ENCODE results near the gene USP17L21. TPM values are rescaled to one million over a fixed set of nuclear protein-coding genes. Genes with fewer than 3 reads are reported as not detected.
"Not testable (repeated sequence)": the region's sequence is repeated elsewhere in the genome, so short reads cannot be mapped to it uniquely, and the experiment has no call there.

USP17L21 gene
- total and polyA plus RNA-seq, 9 donors: not detected

DNA sequence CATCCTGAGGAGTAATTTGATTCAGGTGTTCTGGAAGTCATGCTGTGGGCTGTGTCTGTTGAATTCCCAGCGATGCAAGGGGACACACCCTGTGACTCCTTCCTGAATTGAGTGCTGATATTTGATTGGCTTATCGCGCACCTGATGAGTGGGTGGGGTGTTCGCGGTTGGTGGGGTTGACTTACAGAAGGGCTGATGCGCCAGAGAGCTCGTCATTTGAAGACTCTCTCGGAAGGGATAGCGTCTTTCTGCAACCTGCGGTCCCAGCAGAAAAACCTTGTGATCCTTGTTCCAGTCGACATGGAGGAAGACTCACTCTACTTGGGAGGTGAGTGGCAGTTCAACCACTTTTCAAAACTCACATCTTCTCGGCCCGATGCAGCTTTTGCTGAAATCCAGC is 9.6 kb upstream of the USP17L21 start, which contains the start of gene USP17L19:
Gene USP17L19 (plus strand): TSS at position 301 of the 400 bp plus-strand sequence. CDS start 0 bp downstream, at position 301.
- not testable (repeated sequence) for H3K9me3 ChIP-seq (replicated peaks; ENCODE audit: control insufficient read depth, low read depth, low read length); DNase-seq; H3K27ac ChIP-seq (ENCODE audit: low read length); H3K36me3 ChIP-seq (ENCODE audit: control insufficient read depth, insufficient read depth, low read length); H3K4me3 ChIP-seq (ENCODE audit: low read length); H3K27me3 ChIP-seq (ENCODE audit: control insufficient read depth, insufficient read depth, low read length); H3K4me1 ChIP-seq (ENCODE audit: control insufficient read depth, insufficient read depth, low read length)
- no CpG with 5 or more reads among the region's 13 CpGs for WGBS (ENCODE audit: insufficient coverage)

DNA sequence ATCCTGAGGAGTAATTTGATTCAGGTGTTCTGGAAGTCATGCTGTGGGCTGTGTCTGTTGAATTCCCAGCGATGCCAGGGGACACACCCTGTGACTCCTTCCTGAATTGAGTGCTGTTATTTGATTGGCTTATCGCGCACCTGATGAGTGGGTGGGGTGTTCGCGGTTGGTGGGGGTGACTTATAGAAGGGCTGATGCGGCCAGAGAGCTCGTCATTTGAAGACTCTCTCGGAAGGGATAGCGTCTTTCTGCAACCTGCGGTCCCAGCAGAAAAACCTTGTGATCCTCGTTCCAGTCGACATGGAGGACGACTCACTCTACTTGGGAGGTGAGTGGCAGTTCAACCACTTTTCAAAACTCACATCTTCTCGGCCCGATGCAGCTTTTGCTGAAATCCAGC is 4.8 kb upstream of the USP17L21 start, which contains the start of gene USP17L20:
Gene USP17L20 (plus strand): TSS at position 301 of the 400 bp plus-strand sequence. CDS start 0 bp downstream, at position 301.
- not testable (repeated sequence) for H3K27me3 ChIP-seq (ENCODE audit: control insufficient read depth, insufficient read depth, low read length); H3K4me3 ChIP-seq (ENCODE audit: low read length); H3K4me1 ChIP-seq (ENCODE audit: control insufficient read depth, insufficient read depth, low read length); H3K36me3 ChIP-seq (ENCODE audit: control insufficient read depth, insufficient read depth, low read length); H3K9me3 ChIP-seq (replicated peaks; ENCODE audit: control insufficient read depth, low read depth, low read length); H3K27ac ChIP-seq (ENCODE audit: low read length); DNase-seq
- WGBS (ENCODE audit: insufficient coverage): no CpG with 5 or more reads among the region's 15 CpGs

DNA sequence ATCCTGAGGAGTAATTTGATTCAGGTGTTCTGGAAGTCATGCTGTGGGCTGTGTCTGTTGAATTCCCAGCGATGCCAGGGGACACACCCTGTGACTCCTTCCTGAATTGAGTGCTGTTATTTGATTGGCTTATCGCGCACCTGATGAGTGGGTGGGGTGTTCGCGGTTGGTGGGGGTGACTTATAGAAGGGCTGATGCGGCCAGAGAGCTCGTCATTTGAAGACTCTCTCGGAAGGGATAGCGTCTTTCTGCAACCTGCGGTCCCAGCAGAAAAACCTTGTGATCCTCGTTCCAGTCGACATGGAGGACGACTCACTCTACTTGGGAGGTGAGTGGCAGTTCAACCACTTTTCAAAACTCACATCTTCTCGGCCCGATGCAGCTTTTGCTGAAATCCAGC is 4.6 kb downstream of the USP17L21 start, which contains the start of gene USP17L22:
Gene USP17L22 (plus strand): TSS at position 301 of the 400 bp plus-strand sequence. CDS start 0 bp downstream, at position 301.
- not testable (repeated sequence) for H3K36me3 ChIP-seq (ENCODE audit: control insufficient read depth, insufficient read depth, low read length); H3K4me3 ChIP-seq (ENCODE audit: low read length); H3K27ac ChIP-seq (ENCODE audit: low read length); DNase-seq; H3K27me3 ChIP-seq (ENCODE audit: control insufficient read depth, insufficient read depth, low read length); H3K9me3 ChIP-seq (replicated peaks; ENCODE audit: control insufficient read depth, low read depth, low read length); H3K4me1 ChIP-seq (ENCODE audit: control insufficient read depth, insufficient read depth, low read length)
- no CpG with 5 or more reads among the region's 15 CpGs for WGBS (ENCODE audit: insufficient coverage)

DNA sequence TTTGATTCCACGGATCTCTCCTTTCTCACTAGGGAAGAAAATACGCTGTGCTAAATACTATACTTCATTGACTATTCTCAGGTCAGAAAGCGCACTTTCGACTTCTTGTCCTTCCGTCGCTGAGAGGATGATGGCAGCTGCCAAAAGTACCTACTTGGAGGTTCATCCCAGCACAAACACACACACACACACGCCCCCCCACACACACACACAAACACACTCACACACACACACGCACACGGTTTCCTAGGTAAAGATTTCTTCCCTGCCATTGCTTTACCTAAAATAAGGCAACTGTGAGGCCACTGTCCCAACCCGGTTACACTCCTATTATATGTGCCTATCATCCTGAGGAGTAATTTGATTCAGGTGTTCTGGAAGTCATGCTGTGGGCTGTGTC is 9.0 kb downstream of the USP17L21 start:
- H3K36me3 ChIP-seq (ENCODE audit: control insufficient read depth, insufficient read depth, low read length); H3K4me1 ChIP-seq (ENCODE audit: control insufficient read depth, insufficient read depth, low read length); H3K27ac ChIP-seq (ENCODE audit: low read length); DNase-seq; H3K9me3 ChIP-seq (replicated peaks; ENCODE audit: control insufficient read depth, low read depth, low read length); H3K4me3 ChIP-seq (ENCODE audit: low read length); H3K27me3 ChIP-seq (ENCODE audit: control insufficient read depth, insufficient read depth, low read length): not testable (repeated sequence)
- WGBS (ENCODE audit: insufficient coverage): no CpG with 5 or more reads among the region's 10 CpGs

Other genes with a start within 250 kb of the USP17L21 start
- not detected for gene FAM90A26, start 92.5 kb upstream of the USP17L21 start, total RNA-seq
- gene FAM90A26, start 92.5 kb upstream of the USP17L21 start, polyA plus RNA-seq (ENCODE audit: insufficient read depth in 1 of 8, insufficient read length in 8 of 8, low replicate concordance in 1 of 8): not detected
- gene USP17L10, start 52.2 kb upstream of the USP17L21 start, total RNA-seq: not detected
- not detected for gene USP17L10, start 52.2 kb upstream of the USP17L21 start, polyA plus RNA-seq (ENCODE audit: insufficient read depth in 1 of 8, insufficient read length in 8 of 8, low replicate concordance in 1 of 8)
- not detected for gene USP17L11, start 47.5 kb upstream of the USP17L21 start, total RNA-seq
- gene USP17L11, start 47.5 kb upstream of the USP17L21 start, polyA plus RNA-seq (ENCODE audit: insufficient read depth in 1 of 8, insufficient read length in 8 of 8, low replicate concordance in 1 of 8): not detected
- not detected for gene USP17L12, start 42.7 kb upstream of the USP17L21 start, total RNA-seq
- gene USP17L12, start 42.7 kb upstream of the USP17L21 start, polyA plus RNA-seq (ENCODE audit: insufficient read depth in 1 of 8, insufficient read length in 8 of 8, low replicate concordance in 1 of 8): not detected
- gene USP17L13, start 38.0 kb upstream of the USP17L21 start, total RNA-seq: not detected
- gene USP17L13, start 38.0 kb upstream of the USP17L21 start, polyA plus RNA-seq (ENCODE audit: insufficient read depth in 1 of 8, insufficient read length in 8 of 8, low replicate concordance in 1 of 8): not detected
- gene USP17L15, start 28.5 kb upstream of the USP17L21 start, total RNA-seq: not detected
- not detected for gene USP17L15, start 28.5 kb upstream of the USP17L21 start, polyA plus RNA-seq (ENCODE audit: insufficient read depth in 1 of 8, insufficient read length in 8 of 8, low replicate concordance in 1 of 8)
- not detected for gene USP17L17, start 19.0 kb upstream of the USP17L21 start, total RNA-seq
- gene USP17L17, start 19.0 kb upstream of the USP17L21 start, polyA plus RNA-seq (ENCODE audit: insufficient read depth in 1 of 8, insufficient read length in 8 of 8, low replicate concordance in 1 of 8): not detected
- gene USP17L18, start 14.2 kb upstream of the USP17L21 start, total RNA-seq: not detected
- gene USP17L18, start 14.2 kb upstream of the USP17L21 start, polyA plus RNA-seq (ENCODE audit: insufficient read depth in 1 of 8, insufficient read length in 8 of 8, low replicate concordance in 1 of 8): not detected
- not detected for gene USP17L19, start 9.5 kb upstream of the USP17L21 start, total RNA-seq
- not detected for gene USP17L19, start 9.5 kb upstream of the USP17L21 start, polyA plus RNA-seq (ENCODE audit: insufficient read depth in 1 of 8, insufficient read length in 8 of 8, low replicate concordance in 1 of 8)
- gene USP17L20, start 4.7 kb upstream of the USP17L21 start, total RNA-seq: not detected
- gene USP17L20, start 4.7 kb upstream of the USP17L21 start, polyA plus RNA-seq (ENCODE audit: insufficient read depth in 1 of 8, insufficient read length in 8 of 8, low replicate concordance in 1 of 8): not detected
- gene USP17L22, start 4.7 kb downstream of the USP17L21 start, total RNA-seq: not detected
- gene USP17L22, start 4.7 kb downstream of the USP17L21 start, polyA plus RNA-seq (ENCODE audit: insufficient read depth in 1 of 8, insufficient read length in 8 of 8, low replicate concordance in 1 of 8): not detected
- not detected for gene USP17L24, start 62.3 kb downstream of the USP17L21 start, total RNA-seq
- not detected for gene USP17L24, start 62.3 kb downstream of the USP17L21 start, polyA plus RNA-seq (ENCODE audit: insufficient read depth in 1 of 8, insufficient read length in 8 of 8, low replicate concordance in 1 of 8)
- not detected for gene USP17L25, start 67.0 kb downstream of the USP17L21 start, total RNA-seq
- gene USP17L25, start 67.0 kb downstream of the USP17L21 start, polyA plus RNA-seq (ENCODE audit: insufficient read depth in 1 of 8, insufficient read length in 8 of 8, low replicate concordance in 1 of 8): not detected
- not detected for gene USP17L26, start 71.8 kb downstream of the USP17L21 start, total RNA-seq
- gene USP17L26, start 71.8 kb downstream of the USP17L21 start, polyA plus RNA-seq (ENCODE audit: insufficient read depth in 1 of 8, insufficient read length in 8 of 8, low replicate concordance in 1 of 8): not detected
- gene USP17L5, start 76.5 kb downstream of the USP17L21 start, total RNA-seq: not detected
- not detected for gene USP17L5, start 76.5 kb downstream of the USP17L21 start, polyA plus RNA-seq (ENCODE audit: insufficient read depth in 1 of 8, insufficient read length in 8 of 8, low replicate concordance in 1 of 8)
- not detected for gene USP17L27, start 81.3 kb downstream of the USP17L21 start, total RNA-seq
- not detected for gene USP17L27, start 81.3 kb downstream of the USP17L21 start, polyA plus RNA-seq (ENCODE audit: insufficient read depth in 1 of 8, insufficient read length in 8 of 8, low replicate concordance in 1 of 8)
- gene USP17L28, start 86.0 kb downstream of the USP17L21 start, total RNA-seq: not detected
- gene USP17L28, start 86.0 kb downstream of the USP17L21 start, polyA plus RNA-seq (ENCODE audit: insufficient read depth in 1 of 8, insufficient read length in 8 of 8, low replicate concordance in 1 of 8): not detected
- not detected for gene USP17L29, start 90.8 kb downstream of the USP17L21 start, total RNA-seq
- gene USP17L29, start 90.8 kb downstream of the USP17L21 start, polyA plus RNA-seq (ENCODE audit: insufficient read depth in 1 of 8, insufficient read length in 8 of 8, low replicate concordance in 1 of 8): not detected
- not detected for gene USP17L30, start 100.3 kb downstream of the USP17L21 start, total RNA-seq
- gene USP17L30, start 100.3 kb downstream of the USP17L21 start, polyA plus RNA-seq (ENCODE audit: insufficient read depth in 1 of 8, insufficient read length in 8 of 8, low replicate concordance in 1 of 8): not detected
- not detected for gene DEFB131A, start 181.5 kb downstream of the USP17L21 start, total RNA-seq
- not detected for gene DEFB131A, start 181.5 kb downstream of the USP17L21 start, polyA plus RNA-seq (ENCODE audit: insufficient read depth in 1 of 8, insufficient read length in 8 of 8, low replicate concordance in 1 of 8)

Measured in muscle of leg (tissue), 11 donors.